HG03457 (cell line): ENCODE data around the gene ZNRF2.
"Not testable (repeated sequence)": the region's sequence is repeated elsewhere in the genome, so short reads cannot be mapped to it uniquely, and the experiment has no call there.

Source experiments
- ATAC-seq: cut with Tn5 transposase; IDR thresholded peaks from one replicate; pipeline ENCODE4 v1.9.1; 2021; ENCODE audit warnings: moderate number of reproducible peaks; ENCODE audit not compliant: unreplicated experiment

ZNRF2 gene

GRCh38 chr7:30286749-30287148 is 2.4 kb downstream of the ZNRF2 start:
- no peak for ATAC-seq

DNA sequence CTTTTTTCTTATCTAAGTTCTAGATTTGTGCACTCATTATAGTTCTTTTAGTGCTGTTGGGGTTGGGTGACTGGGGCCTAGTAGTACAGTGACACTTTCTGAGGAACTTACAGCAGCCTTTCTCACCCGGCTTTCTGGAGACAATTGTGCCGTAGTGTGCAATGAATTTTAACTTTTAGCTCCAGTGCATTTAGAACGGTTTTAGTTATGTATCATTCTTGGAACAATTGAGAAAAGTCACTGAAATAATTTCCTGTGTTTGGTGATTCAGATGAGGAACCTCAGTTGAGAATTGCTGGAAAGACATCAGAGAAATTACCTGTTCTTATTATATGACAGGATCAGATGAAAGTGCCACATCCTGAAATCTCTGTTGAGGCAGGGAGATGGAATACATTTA is 3.2 kb downstream of the ZNRF2 start:
- not testable (repeated sequence) for ATAC-seq

DNA sequence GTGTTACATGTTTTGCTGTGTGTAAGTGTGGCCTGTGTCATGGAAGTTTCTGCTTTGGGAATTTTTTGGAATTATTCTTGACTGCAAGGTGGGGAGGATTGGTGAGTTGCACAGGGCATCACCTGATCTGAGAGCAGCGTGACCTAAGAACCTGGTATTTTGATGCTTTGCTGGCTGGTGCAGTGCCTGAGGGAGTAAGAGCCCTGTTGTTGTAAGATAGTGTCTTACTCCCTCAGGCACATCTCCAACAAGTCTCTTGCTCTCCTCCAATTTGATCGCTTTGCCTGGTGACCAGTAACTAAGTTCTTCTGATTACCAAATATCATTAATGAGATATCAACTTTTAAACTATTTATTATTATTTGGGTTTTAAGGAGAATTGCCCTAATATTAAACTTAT is 5.2 kb downstream of the ZNRF2 start:
- ATAC-seq = not testable (repeated sequence)

- not testable (repeated sequence) for ATAC-seq
These were observed 5.9 kb downstream of the ZNRF2 start for GRCh38 chr7:30290317-30290716.

- ATAC-seq = not testable (repeated sequence)
These were observed 8.1 kb downstream of the ZNRF2 start for GRCh38 chr7:30292416-30293038.

DNA sequence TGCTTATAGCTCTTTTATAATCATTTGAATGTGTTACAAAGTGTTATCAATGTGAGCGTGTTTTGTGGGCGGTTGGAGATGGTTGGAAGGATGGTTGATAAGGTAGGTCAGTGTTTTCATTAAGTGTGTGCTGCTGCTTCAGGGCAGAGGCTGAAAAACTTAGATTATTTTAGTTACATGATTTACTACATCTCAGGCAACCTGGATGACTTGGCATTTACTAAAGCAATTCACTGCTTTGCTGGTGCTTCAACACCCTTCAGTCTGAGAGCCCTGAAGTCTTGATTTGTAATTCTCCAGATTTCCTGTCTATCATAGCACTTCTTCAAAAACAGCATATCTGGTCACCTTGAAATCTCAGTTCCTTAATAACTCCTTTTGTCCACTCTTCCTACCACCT is 11.9 kb downstream of the ZNRF2 start:
- not testable (repeated sequence) for ATAC-seq

- ATAC-seq = not testable (repeated sequence)
These were observed 13.1 kb downstream of the ZNRF2 start for GRCh38 chr7:30297499-30297898.

DNA sequence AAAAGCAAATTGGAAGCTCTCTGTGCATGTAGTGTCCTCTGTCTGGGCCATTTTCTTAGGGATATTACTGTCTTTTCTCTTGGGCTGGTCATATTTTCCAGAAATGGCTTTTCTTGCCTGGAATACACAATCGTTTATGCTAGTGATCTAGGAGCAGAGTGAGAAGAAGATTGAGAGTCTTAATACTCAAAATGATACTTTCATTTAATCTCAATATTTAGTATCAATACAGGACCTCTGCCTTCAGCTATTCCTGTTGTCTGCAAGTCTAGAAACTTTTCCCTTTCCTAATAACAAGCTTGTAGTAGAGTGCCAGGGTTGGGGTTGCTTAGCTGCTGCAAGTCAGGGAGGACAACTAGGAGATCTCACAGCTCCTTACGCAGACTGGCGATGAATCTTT is 14.0 kb downstream of the ZNRF2 start:
- ATAC-seq = not testable (repeated sequence)

- ATAC-seq = no peak
These were observed 17.4 kb downstream of the ZNRF2 start for GRCh38 chr7:30301751-30302150.

DNA sequence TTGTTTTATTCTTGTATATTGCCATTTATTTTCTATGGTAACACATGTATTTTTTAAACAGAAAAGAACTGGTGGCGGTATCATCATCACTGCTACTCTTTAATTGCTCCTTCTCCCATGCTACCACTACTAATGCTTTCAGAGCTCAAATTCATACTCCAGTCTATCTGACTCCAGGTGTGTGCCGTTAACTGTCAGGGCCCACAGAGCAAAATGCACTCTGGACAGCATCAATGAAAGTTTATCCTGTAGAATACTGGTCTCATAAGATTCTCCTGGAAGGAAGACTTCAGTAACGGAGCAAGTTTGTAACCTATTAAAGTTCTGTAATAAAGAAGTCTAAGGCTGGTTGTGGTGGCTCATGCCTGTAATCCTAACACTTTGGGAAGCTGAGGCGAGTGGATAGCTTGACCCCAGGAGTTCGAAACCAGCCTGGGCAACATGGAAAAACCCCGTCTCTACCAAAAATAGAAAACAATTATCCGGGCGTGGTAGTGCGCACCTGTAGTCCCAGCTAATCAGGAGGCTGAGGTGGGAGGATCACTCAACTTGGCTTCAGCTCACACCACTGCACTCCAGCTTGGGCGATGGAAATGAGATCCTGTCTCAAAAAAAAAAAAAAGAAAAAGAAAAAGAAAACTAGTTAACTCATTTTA is 18.4 kb downstream of the ZNRF2 start:
- no peak for ATAC-seq

DNA sequence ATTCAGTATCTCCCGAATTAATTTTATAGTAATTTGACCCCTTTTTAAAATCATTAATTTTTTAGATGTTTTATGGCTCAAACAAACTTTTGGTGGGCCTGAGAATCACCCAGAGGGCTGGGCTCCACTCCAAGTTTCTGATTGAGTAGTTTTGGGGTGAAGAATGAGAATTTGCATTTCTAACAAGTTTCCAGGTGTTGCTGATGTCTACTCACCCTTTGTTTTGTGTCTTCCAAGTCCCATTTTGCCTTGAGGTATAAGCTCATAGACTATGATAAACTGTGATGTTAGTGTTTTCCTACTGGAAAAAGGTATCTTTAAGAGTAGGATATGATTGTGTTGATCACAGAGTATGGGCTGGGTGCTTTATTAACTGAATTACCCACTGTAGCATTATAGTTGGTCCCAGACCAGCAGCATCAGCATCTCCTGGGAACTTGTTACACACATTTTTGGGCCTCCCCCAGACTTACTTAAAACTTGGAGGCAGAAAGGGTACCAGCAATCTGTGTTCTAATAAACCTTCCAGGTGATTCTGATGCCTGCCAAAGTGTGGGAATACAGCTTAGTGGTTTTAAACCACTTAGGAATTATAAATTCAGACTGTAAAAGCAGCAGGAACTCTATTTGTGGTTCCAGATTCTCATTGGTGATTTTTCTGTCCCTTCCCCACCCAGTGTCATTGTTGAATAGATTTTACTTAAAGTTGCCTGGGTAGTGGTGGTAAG is 19.1 kb downstream of the ZNRF2 start:
- no peak for ATAC-seq

GRCh38 chr7:30304177-30304884 is 19.9 kb downstream of the ZNRF2 start:
- no peak for ATAC-seq

GRCh38 chr7:30306976-30307375 is 22.6 kb downstream of the ZNRF2 start:
- no peak for ATAC-seq

GRCh38 chr7:30308389-30308788 is 24.0 kb downstream of the ZNRF2 start:
- ATAC-seq = no peak

DNA sequence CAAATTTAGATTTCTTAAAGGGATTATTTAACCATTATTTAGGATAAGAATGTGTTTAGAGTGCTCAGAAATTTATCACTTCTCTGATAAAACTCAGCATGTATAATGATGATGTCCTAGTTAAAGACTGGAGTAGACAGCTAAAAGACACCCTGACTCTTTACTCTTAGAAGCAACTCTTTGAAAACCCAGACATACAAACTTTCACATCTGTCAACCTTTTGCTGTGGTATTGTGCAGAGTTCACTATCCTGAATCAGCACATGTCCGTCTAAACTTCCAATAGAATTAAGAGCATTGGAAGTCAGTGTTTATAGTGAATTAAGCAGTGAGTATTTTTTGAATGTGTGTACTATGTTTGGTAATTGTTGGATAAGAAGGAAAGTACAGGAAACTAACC is 24.9 kb downstream of the ZNRF2 start:
- no peak for ATAC-seq

- ATAC-seq = no peak
These were observed 25.5 kb downstream of the ZNRF2 start for GRCh38 chr7:30309842-30310435.

DNA sequence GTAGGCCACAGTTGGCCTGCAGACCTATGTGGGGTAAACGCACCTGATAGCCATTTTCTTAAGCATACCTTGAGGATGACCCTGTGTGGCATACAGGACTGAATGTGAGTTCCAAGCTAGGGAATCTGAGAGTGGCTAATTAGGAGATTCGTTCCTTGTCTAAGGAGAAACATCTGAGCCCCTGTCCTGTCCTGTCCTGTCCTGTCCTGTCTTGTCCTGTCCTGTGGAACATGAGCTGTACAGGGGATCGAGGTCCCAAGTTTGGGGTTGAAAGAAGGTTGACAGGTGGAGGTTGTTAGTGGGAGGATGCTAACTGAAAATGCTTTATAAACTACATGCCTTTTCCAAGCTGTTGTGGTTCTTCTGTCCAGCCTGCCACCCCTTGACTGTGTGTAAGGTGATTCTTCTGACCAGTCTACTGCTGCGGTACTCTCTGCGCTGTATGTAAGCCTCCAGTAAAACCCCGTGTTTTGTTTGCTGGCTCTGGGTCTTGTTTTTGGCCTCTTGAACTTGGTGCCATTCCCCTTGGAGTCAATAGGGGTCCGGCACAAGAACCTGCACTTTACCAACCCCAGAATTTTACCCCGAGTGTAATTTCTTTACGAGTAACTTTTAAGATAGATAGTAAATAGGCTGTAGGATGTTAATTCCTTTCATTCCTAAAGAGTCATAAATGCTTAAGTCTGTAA is 26.4 kb downstream of the ZNRF2 start:
- ATAC-seq = no peak

- no peak for ATAC-seq
These were observed 27.8 kb downstream of the ZNRF2 start for GRCh38 chr7:30312178-30312577.

DNA sequence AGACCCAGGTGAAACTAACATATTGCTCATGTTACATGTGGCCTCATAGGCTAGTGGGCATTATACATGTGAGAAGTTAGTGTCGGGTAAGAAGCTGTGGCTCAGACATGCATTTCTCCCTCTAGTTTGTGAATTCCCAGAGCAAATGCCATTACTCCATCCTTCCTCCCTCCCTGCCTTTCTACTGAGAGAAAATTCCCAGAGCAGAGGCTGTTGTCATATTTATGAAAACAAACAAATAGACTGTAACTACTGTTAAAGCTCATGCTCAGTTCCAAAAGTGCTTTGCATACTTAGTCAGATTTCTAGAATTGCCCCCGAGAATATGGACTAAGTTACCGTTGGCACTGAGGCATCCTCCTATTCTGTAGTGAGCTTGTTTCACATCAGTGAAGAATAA is 29.0 kb downstream of the ZNRF2 start:
- no peak for ATAC-seq

GRCh38 chr7:30313793-30314192 is 29.4 kb downstream of the ZNRF2 start:
- no peak for ATAC-seq

GRCh38 chr7:30315589-30315988 is 31.2 kb downstream of the ZNRF2 start:
- ATAC-seq = no peak
